GM19324 (cell line): ENCODE results near the gene ZFPL1.
"Not testable (repeated sequence)": the region's sequence is repeated elsewhere in the genome, so short reads cannot be mapped to it uniquely, and the experiment has no call there.

Experiments
- ATAC-seq: cut with Tn5 transposase; IDR thresholded peaks from one replicate; pipeline ENCODE4 v1.9.1; 2021; ENCODE audit warnings: mild to moderate bottlenecking, moderate library complexity; ENCODE audit not compliant: unreplicated experiment, low FRiP score

Gene ZFPL1

DNA sequence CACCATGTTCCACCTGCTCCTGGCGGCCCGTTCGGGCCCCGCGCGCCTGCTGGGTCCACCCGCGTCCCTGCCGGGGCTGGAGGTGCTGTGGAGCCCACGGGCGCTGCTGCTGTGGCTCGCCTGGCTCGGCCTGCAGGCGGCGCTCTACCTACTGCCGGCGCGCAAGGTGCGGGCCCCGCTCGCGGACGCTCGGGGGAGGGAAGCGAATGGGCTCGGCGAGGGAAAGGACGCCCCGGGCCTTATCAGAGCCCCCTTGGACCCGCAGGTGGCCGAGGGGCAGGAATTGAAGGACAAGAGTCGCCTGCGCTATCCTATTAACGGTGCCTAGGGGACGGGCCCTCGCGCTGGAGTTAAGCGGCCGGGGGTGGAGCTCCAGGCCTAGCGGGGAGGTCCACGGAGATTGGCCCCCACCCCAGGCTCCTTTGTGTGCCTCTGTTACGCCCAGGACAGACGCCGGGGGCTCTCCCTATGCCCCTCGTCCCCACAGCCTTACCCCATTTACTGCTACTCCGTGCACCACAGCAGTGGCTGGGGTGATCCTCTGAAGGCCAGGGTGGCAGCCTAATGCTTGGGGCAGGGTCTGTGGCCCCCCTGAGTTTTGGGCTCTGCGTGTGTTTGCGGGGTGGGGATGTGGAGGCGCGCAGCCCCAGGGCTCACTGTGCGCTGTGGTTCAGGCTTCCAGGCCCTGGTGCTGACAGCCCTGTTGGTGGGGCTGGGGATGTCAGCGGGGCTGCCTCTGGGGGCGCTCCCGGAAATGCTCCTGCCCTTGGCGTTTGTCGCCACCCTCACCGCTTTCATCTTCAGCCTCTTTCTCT lies 28.7 kb downstream of the ZFPL1 start:
- no peak for ATAC-seq

DNA sequence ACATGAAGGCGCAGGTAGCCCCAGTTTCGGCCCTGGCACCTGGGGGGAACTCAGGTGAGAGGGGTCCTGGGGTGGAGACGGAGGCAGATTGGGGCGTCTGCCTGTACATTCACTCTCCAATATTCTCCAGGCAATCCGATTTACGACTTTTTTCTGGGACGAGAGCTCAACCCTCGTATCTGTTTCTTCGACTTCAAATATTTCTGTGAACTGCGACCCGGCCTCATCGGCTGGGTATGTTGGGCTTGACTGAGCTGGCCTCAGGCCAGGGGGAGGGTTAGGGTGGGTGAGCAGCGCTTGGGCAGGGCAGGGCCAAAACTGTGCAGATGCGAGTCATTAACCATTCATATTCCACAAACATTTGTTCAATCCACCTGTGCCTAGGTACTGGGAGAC lies 29.3 kb downstream of the ZFPL1 start:
- ATAC-seq = no peak

DNA sequence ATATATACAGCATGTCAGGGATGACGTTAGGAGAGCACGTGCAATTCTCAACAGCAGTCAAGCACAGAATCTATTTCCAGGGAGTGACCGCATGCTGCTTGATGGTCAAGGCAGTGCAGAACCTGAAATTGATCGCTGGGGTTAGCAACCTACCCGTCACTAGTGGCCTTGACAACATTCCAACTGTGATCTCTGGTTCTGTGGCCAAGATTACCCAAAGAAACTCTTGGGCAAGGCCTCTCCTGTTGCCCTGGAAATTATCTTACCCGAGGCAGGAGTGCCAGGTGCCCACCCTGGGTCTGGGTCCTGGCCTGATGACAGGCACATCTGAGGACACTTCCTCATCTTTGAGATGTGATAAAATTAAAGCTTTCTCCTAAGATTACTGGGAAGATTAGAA lies 29.8 kb downstream of the ZFPL1 start:
- no peak for ATAC-seq

DNA sequence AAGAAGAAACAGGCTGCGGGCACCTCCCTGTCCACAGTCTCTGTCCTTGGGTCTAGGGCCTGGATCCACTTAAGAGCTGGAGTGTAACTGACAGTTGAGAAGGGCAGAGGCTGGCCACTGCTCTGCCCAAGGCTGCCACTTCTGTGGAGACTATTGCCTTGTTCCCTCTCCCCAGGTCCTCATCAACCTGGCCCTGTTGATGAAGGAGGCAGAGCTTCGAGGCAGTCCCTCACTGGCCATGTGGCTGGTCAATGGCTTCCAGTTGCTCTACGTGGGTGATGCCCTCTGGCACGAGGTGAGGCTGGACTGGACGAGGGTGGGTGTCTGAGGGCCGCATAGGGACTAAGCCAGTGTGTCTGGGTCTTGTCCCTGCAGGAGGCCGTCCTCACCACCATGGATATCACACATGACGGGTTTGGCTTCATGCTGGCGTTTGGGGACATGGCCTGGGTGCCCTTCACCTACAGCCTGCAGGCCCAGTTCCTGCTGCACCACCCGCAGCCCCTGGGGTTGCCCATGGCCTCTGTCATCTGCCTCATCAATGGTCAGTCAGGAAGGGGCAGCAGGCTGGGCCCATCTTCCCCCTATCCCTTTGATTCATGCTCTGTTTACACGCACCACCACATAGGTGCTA lies 30.6 kb downstream of the ZFPL1 start:
- no peak for ATAC-seq

DNA sequence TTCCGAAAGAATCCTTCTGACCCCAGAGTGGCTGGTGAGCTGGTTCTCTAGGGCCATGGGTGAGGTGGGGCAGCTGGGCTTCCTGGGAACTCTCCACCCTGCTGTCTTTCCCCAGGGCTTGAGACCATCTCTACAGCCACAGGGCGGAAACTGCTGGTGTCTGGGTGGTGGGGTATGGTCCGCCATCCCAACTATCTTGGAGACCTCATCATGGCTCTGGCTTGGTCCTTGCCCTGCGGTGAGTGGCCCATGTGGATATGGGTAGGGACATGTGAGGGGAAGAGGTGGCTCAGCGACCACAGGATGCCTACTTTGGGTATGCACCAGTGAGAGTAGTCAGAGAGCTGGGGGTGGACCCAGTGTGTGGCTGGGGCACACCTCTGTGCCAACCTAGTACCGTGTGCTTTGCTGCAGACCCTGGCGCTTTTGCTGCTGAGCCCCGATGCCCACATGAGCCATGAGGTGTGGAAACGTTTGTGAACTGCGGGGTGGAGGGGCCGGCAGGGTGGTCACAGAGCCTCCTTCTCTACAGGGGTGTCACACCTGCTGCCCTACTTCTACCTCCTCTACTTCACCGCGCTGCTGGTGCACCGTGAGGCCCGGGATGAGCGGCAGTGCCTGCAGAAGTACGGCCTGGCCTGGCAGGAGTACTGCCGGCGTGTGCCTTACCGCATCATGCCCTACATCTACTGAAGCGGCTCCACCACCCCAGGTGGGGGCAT lies 31.5 kb downstream of the ZFPL1 start:
- ATAC-seq = no peak

DNA sequence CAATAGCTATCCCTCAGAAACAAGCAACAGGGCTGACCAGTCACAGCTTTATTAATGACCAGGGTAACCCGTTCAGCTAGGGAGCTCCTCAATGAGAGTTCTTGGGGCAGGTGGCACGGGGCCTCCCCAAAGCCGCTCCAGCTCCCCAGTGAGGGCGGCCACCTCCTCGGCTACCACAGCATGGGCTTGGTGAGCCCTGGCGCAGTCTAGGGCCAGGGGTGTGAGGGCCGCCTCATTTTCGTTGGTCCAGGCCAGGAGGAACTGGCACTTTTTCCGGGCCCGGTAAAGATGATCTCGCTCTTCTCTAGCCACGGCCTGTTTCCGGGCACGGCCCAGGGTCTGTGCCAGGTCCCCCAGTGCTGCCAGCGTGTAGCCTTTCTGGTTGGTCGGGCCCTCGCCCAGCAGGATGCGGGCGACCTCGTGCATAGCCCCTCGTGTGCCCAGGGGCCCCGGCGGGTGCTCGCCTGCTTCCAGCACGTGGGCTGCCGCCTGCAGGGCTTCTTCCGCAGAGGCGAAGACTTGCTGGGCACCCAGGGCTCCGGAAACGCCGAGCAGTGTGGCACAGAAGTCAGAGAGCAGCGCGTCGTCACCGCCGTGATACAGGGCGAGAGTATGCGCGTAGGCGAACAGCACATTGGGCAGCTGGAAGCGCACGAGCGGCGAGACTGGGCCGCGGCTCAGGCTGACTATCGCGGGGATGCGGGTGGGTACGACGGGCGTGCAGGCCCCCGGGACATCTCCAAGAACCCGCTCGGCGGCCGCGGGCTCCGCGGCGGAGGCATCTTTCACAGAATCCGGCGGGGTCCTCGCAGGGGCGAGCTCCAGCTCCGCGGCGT lies 32.6 kb downstream of the ZFPL1 start:
- peak; percentile 3 for ATAC-seq

DNA sequence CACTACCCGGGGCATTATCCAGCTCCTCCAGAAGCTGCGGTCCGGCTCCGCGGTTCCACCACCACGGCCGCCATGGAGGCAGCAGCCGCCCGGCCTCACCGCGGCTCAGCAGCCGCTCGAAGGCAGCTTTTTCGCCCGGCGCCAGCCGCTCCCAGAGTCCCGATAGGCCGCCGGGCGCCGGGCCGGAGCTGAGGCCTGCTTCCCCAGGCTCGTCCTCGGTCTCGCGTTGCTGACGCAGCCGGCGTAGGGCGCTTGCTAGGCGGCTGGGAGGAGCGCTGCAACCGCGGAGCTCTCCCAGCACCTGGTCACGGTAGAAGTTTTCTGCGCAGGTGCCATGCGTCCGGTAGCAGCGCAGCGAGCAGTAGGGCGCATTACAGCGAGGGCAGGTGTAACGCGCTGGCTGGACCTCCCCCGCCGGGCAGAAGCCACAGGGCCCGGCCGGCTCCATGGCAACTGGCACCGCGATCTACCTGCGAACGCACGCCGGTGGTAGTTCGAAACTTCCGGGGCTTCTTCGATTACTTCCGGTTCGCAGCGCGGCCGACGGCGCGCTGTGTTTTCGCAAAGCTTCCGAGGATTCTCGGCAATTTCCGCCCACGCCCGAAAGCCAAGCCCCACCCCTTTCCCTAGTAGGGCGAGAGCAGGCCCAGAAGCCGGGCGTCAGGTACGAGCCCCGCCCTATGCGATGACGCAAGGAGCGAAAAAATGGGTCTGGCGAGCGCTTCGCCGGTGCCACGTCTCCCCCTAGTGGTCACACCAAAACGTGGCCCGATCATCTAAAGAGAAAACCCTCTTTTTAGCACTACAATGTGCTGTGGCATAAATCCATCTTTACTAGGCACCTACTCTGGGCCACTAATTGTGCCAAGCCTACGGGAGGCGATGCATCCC lies 33.4 kb downstream of the ZFPL1 start, which contains the start of gene ZNHIT2:
TSS of gene ZNHIT2 (minus strand) at position 496 of the 891 bp plus-strand sequence. CDS start at position 448, 48 bp downstream.
- ATAC-seq = peak; percentile 71

DNA sequence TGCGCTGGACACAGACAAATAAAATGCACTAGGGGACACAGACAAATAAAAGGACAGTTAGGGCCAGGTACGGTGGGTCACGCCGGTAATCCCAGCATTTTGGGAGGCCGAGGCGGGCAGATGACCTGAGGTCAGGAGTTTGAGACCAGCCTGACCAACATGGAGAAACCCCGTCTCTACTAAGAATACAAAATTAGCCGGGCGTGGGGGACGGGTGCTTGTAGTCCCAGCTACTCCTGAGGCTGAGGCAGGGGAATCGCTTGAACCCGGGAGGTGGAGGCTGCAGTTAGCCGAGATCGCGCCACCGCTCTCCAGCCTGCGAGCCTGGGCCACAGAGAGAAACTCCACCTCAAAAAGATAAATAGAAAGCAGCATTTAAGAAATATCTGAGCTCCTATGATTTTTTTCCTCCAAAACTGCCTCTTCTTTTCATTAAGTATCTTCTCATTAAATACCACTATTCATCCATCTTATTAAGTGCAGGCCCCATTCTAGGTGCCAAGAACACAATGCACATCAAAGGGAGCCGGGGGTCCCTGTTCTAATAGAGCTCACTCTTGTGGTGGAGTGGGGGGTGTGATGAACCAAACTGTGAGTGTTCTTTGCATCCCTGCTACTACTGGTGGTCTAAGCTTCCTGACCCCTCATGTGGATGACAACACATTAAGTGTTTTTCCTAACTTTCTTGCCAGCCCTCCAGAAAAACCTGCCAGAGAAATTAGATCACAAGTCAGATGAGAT lies 34.2 kb downstream of the ZFPL1 start:
- ATAC-seq = no peak

DNA sequence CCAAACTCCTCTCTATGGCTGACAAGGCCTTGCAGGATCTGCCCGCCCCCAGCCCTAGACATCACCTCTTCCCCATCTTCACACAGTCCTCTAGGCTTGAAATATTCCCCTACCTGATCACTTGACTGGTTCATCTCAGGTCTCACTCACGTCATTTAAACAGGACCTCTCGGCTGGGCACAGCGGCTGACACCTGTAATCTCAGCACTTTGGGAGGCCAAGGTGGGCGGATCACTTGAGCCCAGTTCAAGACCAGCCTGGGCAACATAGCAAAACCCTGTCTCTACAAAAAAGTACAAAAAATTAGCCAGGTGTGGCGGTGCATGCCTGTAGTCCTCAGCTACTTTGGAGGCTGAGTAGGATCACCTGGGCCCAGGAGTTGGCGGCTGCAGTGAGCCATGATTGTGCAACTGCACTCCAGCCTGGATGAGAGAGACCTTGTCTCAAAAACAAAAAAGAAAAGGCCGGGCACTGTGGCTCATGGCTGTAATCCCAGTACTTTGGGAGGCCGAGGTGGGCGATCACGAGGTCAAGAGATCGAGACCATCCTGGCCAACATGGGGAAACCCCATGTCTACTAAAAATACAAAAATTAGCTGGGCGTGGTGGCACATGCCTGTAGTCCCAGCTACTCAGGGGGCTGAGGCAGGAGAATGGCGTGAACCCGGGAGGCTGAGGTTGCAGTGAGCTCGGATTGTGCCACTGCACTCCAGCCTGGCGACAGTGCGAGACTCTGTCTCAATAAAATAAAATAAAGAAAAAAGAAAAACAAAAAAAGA lies 35.1 kb downstream of the ZFPL1 start:
- not testable (repeated sequence) for ATAC-seq

DNA sequence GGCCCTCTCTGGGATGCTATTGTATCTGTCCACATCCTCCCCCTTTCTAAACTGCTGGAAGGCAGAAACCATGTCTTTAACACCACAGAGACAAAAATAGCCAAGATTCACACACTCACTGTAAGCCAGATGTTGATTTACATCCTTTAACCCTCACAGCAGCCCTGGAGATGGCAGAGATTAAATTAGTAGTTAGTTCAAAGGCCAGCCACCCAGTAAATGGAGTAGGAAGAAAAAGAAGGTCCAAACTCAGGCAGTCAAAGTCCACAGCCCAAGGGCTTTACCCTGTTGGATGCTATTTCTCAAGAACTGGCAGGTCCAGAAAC lies 35.6 kb downstream of the ZFPL1 start:
- ATAC-seq = no peak

DNA sequence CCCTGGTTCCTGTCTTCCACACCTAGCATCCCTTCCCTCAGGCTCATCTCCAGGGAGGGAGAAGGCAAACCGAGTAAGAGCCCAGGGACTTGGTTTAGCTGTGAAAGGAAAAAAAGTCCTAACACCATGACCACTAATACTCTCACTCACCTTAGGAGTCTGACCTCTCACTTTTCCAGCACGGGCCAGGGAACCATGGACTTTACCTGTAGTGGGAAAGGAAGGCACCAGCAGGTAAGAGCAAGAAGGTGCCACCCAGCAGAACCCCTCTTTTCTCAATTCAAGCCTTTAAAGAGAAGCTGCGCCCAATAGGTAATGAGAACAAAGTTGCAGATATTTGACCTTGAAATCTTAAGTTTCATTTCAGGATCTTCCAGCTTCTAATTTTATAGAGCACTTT lies 36.8 kb downstream of the ZFPL1 start:
- no peak for ATAC-seq

DNA sequence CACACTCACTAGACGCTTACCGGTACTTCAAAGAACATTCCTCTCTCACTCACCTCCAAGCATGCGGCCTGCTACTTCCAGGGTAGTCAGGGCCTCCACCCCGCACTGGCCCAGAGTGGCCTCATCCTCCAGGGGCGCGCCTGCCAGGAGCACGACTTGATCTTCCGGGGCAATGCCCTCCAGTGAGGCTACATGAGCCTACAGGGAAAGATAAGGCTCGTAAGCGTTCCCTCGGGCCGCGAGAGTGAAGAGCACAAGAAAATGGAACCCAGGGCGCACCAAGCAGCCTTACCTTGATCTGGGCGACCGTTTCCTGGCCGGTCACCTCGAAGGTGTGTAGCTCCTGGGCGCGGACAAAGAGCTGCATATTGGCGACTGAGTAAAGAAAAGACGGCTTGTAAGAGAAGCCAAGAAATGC lies 37.4 kb downstream of the ZFPL1 start:
- no peak for ATAC-seq

DNA sequence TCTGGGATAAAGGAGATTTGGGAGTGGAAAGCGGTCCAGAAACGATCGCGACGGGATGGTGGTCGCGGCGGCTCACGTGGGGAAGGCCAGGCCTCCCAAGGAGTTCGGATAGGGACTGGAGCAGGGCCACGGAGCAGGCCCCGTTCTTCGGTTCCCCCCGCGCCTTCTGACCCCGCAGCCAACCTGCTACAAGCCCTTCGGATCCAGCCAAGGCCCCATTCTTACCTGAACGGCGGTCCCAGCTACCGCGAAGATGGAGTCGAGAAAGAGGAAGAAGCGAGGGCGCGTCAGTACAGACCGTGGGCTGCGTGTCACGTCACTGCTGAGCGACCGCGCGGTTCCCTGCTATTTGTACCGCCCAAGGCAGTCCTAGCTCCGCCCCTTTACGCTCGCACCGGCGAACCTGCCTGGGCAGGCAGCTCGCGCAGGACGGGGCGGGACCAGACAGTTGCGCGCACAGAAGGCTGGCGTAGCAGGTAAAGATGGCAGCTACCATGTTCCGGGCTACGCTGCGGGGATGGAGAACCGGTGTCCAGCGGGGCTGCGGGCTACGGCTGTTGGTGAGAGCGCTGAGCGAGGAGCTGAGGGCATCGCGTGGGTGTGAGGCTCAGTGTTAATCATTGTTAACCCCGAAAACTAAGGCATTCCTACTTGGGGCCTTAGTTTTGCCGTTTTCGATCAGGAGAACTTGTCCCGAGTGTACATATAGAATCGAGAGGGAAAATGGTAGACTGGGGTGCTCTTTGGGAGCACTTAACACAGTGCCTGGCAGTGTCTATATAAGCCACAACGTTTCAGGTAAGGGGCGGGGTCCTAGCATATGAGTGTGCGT lies 38.1 kb downstream of the ZFPL1 start, which contains the start of the genes FAU and MRPL49:
TSS of gene FAU (minus strand) at position 270 of the 832 bp plus-strand sequence. CDS start 321 bp downstream, outside the sequence.
TSS of gene MRPL49 (plus strand) at position 457 of the 832 bp plus-strand sequence. CDS start at position 483, 26 bp downstream.
- peak; percentile 65 for ATAC-seq

DNA sequence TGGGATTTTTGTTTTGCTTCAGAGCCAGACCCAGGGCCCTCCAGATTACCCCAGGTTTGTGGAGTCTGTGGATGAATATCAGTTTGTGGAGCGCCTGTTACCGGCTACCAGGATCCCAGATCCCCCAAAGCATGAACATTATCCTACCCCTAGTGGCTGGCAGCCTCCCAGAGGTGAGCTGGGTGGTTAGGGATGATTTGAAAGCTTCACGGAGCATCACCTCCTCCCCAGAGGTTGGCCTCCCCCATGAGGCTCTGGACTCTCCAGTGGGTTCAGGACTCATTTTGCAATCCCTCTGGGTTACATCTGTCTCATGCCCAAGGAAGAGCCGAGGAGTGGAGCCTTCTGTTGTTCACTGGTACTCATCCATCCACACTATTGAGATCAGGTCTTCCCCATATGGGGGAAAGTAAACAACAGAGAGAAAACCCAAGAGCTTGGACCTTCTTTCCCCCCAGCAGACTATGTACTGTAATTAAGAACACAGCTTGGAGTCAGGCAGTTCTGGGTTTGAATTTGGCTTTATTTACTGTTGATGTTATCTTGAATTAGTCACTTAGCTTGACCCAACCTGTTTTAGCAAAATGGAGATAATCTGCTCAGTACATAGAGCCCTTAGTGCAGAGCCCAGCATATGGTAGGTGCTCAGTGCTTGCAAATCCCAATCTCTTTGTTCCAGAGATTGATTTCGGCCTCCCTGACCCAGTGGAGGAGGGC lies 40.6 kb downstream of the ZFPL1 start:
- no peak for ATAC-seq

DNA sequence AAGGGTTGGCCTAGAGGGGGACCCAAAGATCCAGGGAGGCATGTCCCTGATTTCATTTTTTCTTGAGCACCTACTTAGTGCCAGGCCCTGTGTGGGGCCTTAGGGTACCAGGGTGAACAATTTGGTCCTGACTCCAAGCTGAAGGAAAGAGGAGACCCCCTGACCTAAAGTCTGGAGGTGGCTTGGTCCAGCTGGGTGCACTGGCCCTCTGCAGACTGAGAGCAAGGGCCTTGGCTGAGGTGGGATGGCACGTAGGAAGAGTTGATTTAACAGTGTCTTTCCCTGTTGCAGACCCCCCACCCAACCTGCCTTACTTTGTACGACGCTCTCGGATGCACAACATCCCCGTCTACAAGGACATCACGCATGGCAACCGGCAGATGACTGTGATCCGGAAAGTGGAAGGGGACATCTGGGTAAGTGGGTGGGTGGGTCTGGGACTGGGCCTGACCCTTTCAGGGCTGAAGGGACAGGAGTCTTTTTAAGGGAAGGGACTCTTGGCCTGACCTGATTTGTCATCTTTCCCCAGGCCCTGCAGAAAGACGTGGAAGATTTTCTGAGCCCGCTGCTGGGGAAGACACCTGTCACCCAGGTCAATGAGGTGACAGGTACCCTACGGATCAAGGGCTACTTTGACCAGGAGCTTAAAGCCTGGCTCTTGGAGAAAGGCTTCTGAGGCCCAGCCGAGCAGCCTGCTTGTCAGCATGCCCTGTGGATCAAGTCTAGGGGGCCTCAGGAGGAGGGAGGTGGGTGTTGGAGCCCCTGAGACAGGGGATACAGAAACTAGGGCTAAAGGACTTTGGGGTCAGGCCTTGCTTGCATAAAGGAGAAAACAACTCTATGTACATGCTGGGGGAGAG lies 41.4 kb downstream of the ZFPL1 start:
- no peak for ATAC-seq
